HPDE6-E6E7 (cell line): Measurements from ENCODE around the gene LCN6.

Source experiments
- DNase-seq: peaks from one replicate; pipeline ENCODE4 v3.0.0; 2011; ENCODE audit warnings: missing footprints; ENCODE audit errors: extremely low spot score

The LCN6 gene

GRCh38 chr9:136744773-136745172 is 3.6 kb downstream of the LCN6 start:
- no peak for DNase-seq

GRCh38 chr9:136743639-136744211 is 4.6 kb downstream of the LCN6 start:
- DNase-seq, result no peak

GRCh38 chr9:136742591-136743391 is 5.5 kb downstream of the LCN6 start, which contains the start of gene LCN10:
Gene LCN10, minus strand, starts transcription at chr9:136742940. Its CDS starts 37 bp downstream, at chr9:136742903.
- no peak for DNase-seq

GRCh38 chr9:136741883-136742571 is 6.3 kb downstream of the LCN6 start:
- no peak for DNase-seq

GRCh38 chr9:136740971-136741882 is 7.1 kb downstream of the LCN6 start:
- DNase-seq, result no peak

GRCh38 chr9:136740491-136740890 is 7.8 kb downstream of the LCN6 start:
- no peak for DNase-seq

GRCh38 chr9:136740069-136740468 is 8.3 kb downstream of the LCN6 start:
- DNase-seq, result no peak

GRCh38 chr9:136739509-136739908 is 8.8 kb downstream of the LCN6 start:
- DNase-seq, result no peak

- no peak for DNase-seq
Measured at GRCh38 chr9:136738960-136739359, 9.4 kb downstream of the LCN6 start.

GRCh38 chr9:136735812-136736480 is 12.4 kb downstream of the LCN6 start:
- DNase-seq, result no peak

GRCh38 chr9:136734837-136735496 is 13.4 kb downstream of the LCN6 start:
- no peak for DNase-seq

GRCh38 chr9:136733611-136734010 is 14.7 kb downstream of the LCN6 start:
- no peak for DNase-seq

- DNase-seq, result no peak
Measured at GRCh38 chr9:136732444-136733178, 15.7 kb downstream of the LCN6 start.

- DNase-seq, result no peak
Measured at GRCh38 chr9:136729926-136730325, 18.4 kb downstream of the LCN6 start.

- no peak for DNase-seq
Measured at GRCh38 chr9:136729144-136729543, 19.2 kb downstream of the LCN6 start.

- no peak for DNase-seq
Measured at GRCh38 chr9:136728548-136729123, 19.7 kb downstream of the LCN6 start.

GRCh38 chr9:136728080-136728547 is 20.2 kb downstream of the LCN6 start:
- peak; percentile 66 for DNase-seq

GRCh38 chr9:136726631-136727191 is 21.6 kb downstream of the LCN6 start:
- no peak for DNase-seq

GRCh38 chr9:136726118-136726517 is 22.2 kb downstream of the LCN6 start:
- no peak for DNase-seq
